Prostate gland (tissue), 2 donors: ENCODE data around the gene FGD5.
"Not testable (repeated sequence)": the region's sequence is repeated elsewhere in the genome, so short reads cannot be mapped to it uniquely, and the experiment has no call there.

ENCODE experiments used
- CTCF ChIP-seq, 4 experiments: fragments of 200-600 bp in 2 of 4; fragments of 450-650 bp in 2 of 4; sonication (generic) in 2 of 4; IDR thresholded peaks; 1 replicate in 3 of 4; 2 replicates in 1 of 4; pipeline ENCODE4 v1.5.1; 2016 to 2019; ENCODE audit warnings: antibody characterized with exemption in 4 of 4, mild to moderate bottlenecking in 2 of 4, moderate library complexity in 2 of 4
- POLR2A ChIP-seq: fragments of 450-650 bp; IDR thresholded peaks from one replicate; pipeline ENCODE4 v1.6.1; 2016; ENCODE audit warnings: antibody characterized with exemption, mild to moderate bottlenecking
- POLR2AphosphoS5 ChIP-seq: sonication (generic); formaldehyde crosslinking; IDR thresholded peaks from one replicate; pipeline ENCODE4 v1.6.1; 2017; ENCODE audit warnings: antibody characterized with exemption

- not testable (repeated sequence) for TF ChIP-seq CTCF (IDR thresholded peaks at IDR 0.05); POLR2AphosphoS5; POLR2A
Measured at GRCh38 chr3:14809611-14810010, 9.2 kb upstream of the FGD5 start.
